Adrenal gland (tissue), 5 donors: ENCODE results near the gene AKT3.

Source experiments
- CTCF ChIP-seq, 6 experiments: fragments of 450-650 bp in 4 of 6; fragments of 200-600 bp in 2 of 6; sonication (generic) in 1 of 6; IDR thresholded peaks; 1 replicate in 5 of 6; 2 replicates in 1 of 6; pipeline versions ENCODE4 v1.5.1 to v1.8.0; 2016 to 2021; ENCODE audit warnings: antibody characterized with exemption in 6 of 6, mild to moderate bottlenecking in 2 of 6, moderate library complexity in 1 of 6
- POLR2A ChIP-seq, 2 donors: fragments of 450-650 bp; IDR thresholded peaks; one replicate each; pipeline ENCODE4 v1.6.1; 2017; ENCODE audit warnings: antibody characterized with exemption in 2 of 2, mild to moderate bottlenecking in 2 of 2, moderate library complexity in 1 of 2
- donor health status: DM: no; HTN: no; CAD: no.

- TF ChIP-seq CTCF (IDR thresholded peaks at IDR 0.05), result no peak
- TF ChIP-seq POLR2A (IDR thresholded peaks at IDR 0.05), result no peak
Measured at GRCh38 chr1:243883551-243883950, 33.5 kb upstream of the AKT3 start.
